Hematopoietic multipotent progenitor cell treated with erythropoietin and hydrocortisone succinate and interleukin-3 and kit ligand, for 17 days (in vitro differentiated cells): ENCODE measurements around the gene NKD2.

Source experiments
- DNase-seq: peaks from one replicate; pipeline ENCODE4 v3.0.0-alpha.2; 2015; ENCODE audit warnings: low spot score

NKD2 gene

GRCh38 chr5:1044117-1044516 is 35.5 kb downstream of the NKD2 start:
- DNase-seq: no peak

DNA sequence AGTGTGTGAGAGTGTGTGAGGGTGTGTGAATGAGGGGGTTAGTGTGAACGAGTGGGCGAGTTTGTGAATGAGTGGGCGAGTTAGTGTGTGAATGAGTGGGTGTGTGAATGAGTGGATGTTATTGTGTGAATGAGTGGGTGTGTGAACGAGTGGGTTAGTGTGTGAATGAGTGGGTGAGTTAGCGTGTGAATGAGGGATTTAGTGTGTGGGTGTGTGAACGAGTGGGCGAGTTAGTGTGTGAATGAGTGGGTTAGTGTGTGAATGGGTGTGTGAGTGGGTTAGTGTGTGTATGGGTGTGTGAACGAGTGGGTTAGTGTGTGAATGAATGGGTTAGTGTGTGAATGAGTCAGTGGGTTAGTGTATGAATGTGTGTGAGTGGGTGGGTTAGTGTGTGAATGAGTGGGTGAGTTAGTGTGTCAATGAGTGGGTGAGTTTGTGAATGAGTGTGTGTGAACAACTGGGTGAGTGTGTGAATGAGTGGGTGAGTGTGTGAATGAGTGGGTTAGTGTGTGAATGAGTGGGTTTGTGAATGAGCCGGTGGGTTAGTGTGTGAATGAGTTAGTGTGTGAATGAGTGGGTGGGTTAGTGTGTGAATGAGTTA is 37.5 kb downstream of the NKD2 start:
- no peak for DNase-seq

- DNase-seq: no peak
Observed at GRCh38 chr5:1047332-1047965, 38.8 kb downstream of the NKD2 start.

- no peak for DNase-seq
Observed at GRCh38 chr5:1048162-1048721, 39.6 kb downstream of the NKD2 start.

- DNase-seq: no peak
Observed at GRCh38 chr5:1048861-1049838, 40.5 kb downstream of the NKD2 start.

DNA sequence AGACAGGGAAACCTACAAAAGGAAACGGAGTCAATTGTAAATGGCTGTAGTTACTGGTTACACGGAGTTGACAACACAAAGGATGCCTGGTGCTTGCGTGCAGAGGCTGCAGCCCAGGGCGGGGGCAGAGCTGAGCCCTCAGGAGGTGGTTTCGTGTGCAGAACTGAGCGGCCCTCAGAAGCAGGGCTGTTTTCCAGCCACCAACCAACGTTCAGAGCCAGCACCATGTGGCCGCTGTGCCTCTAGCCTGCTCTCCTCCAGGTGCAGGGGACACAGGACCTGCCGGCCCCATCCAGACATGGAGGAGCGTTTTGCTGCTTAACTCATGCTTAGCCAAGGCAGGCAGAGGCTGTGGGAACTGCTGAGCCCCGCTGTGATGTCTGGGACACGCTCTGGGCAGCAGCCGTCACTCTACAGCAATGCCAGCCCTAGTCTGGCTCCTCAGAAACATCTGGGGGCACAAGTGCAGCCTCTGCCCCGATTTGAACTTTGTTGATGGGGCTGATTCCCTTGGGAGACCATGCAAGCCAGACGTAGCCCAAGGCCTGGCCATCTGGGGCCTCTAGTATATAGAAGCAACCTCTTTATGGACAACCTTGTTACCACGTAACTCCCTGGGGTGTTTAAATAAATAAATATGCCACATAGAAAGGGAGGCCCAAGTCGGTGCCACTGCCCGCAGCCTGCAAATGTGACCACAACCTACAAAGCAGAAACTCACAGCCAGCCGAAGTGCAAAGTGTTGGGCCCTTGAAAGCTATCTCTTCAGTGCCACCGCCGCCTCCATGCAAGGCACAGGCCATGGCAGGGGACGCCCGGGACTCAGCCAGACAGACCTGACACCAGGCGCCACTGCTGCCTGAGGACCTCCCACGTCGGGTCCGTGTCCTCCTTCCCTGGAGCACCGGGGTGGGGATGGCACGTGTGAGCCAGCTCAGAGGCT is 42.1 kb downstream of the NKD2 start:
- DNase-seq: no peak

DNA sequence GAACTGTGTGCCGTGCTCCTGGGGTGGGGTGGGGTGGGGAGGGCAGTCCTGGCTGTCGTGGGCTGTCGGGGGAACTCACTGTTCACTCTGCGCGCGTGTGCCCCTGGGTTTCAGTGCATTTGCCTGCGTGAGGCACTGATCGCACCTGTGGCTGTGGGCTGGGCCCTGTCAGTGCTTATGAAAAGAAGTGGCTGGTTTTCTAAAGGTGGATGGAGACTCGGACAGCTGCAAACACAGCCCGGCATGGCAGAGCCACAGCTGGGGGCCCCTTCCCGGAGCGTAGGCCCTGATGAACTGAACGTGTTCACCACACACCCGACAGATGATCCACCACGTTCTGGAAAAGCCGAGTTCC is 42.7 kb downstream of the NKD2 start:
- no peak for DNase-seq

- DNase-seq: no peak
Observed at GRCh38 chr5:1052076-1052475, 43.5 kb downstream of the NKD2 start.

DNA sequence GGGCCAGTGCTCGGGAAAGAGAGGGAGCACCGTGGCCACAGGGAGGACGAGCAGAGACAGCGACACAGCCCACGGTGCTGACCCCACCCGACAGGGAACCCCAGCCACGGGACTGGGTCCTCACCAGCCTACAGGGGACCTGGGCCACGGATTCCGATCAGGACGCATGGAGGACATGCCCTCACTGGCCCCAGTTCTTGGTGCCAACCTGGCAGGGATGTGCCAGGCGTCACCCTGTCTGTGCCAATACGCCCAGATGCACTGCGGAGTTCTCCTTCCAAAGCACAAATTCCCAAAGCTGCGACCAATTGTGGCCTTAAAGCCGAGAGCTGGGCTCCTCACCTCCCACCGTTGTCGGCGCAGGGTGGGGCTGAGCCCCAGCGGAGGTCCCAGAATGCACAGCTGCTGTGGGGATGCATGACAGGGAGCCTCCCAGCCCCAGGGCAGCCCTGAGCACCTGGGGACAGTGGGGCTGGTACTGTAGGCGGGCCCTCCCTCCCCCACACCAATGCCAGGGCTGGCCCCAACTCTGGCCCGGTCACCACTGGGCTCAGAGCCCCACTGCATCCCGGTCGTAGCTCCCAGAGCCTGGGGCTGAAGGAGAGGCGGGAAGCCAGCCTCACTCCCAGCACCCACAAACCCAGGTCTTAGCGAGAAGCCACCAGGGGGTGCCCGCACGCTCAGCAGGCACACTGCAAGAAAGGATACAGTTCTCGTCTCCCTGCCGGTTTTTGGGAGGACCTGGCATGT is 44.2 kb downstream of the NKD2 start:
- DNase-seq: peak; percentile 40

GRCh38 chr5:1053391-1054017 is 44.9 kb downstream of the NKD2 start:
- DNase-seq: no peak

GRCh38 chr5:1054018-1054798 is 45.6 kb downstream of the NKD2 start:
- DNase-seq: no peak

- DNase-seq: no peak
Observed at GRCh38 chr5:1054799-1055775, 46.5 kb downstream of the NKD2 start.

GRCh38 chr5:1055896-1056610 is 47.5 kb downstream of the NKD2 start:
- DNase-seq: no peak

DNA sequence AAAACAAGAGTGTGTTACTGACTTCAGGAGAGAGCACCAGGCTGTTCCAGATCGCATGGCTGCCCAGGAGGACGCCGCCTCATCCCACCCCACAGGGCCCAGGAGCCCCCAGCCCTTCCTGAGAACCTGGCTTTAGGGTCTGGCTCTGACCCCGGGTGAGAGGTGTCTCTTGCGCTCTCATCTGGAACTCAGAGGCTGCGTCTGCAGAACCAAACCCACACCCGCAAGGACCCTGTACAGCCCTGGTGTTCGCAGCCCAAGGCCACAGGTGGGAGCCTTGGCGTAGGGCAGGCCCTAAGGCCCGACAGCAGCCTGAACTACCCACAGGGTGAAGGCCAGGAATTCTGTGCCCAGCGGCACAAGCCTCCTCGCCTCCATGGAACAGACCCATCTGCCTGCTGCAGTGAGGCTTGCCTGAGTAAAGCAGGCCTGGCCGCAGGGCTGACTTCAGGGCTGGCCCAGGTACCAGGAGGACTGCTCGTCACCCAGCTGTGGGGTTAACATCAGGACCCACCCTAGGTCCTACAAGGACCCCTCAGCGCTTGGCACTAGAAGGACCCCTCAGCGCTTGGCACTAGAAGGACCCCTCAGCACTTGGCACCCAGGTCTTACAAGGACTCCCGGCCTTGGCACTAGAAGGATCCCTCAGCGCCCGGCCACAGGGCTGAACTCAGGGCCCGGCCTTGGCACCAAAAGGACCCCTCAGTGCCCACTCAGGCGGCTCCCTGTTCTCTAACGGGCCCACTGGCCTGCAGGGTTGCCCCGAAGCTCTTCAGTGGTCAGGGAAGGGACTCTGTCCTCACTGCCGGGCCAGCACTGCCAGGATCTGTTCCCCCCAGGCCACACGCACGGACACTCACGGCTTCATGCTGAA is 48.2 kb downstream of the NKD2 start:
- DNase-seq: no peak

DNA sequence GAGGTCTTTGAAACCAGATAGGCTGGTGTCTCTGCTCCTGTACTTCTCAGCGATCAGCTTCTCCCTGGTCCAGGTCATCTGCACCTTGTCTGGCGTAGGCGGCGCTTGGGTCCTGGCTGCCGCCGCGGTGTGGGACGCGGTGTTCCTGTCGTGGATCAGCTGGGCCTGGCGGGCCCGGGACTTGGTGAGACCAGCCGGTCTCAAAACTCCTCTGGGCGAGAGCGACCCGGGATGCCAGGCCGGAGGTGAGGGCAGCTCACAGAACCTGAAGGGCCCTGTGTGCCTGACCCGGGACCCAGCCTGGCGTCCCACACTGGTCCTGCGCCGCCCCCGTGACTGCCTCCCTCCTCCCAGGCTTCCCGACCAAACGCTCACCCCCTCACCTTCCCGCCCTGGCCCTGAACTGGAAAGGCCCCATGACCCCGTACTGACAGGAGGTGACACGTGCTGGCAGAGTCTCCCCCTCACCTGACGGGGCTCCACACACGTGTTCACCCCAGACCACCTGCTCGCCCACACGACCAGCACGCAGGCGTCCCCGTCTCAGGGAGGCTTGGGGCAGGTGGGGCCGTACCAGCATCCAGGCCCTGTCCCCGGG is 49.0 kb downstream of the NKD2 start:
- DNase-seq: no peak
